Stimulated activated CD8-positive, alpha-beta memory T cell treated with anti-CD3 and anti-CD28 coated beads, Interleukin-12 subunit alpha, Interleukin-12 subunit beta, amount 100 ng/mL, for 24 hours (primary cell): ENCODE results near the gene PPIE.
"Not testable (repeated sequence)": the region's sequence is repeated elsewhere in the genome, so short reads cannot be mapped to it uniquely, and the experiment has no call there.

Experiments
- DNase-seq: peaks from one replicate; pipeline ENCODE4 v3.0.0-alpha.2; 2020; ENCODE audit errors: extremely low read depth

The PPIE gene

GRCh38 chr1:39758556-39759435 lies 20.1 kb downstream of the PPIE start:
- no peak for DNase-seq

GRCh38 chr1:39759436-39759726 lies 20.7 kb downstream of the PPIE start:
- no peak for DNase-seq

- no peak for DNase-seq
Measured at GRCh38 chr1:39760074-39761008, 21.7 kb downstream of the PPIE start.

- no peak for DNase-seq
Measured at GRCh38 chr1:39761016-39761415, 22.3 kb downstream of the PPIE start.

GRCh38 chr1:39761557-39762260 lies 23.0 kb downstream of the PPIE start:
- no peak for DNase-seq

- no peak for DNase-seq
Measured at GRCh38 chr1:39762550-39763540, 24.2 kb downstream of the PPIE start.

- not testable (repeated sequence) for DNase-seq
Measured at GRCh38 chr1:39763619-39764374, 25.1 kb downstream of the PPIE start.

- DNase-seq, result not testable (repeated sequence)
Measured at GRCh38 chr1:39764512-39764911, 25.8 kb downstream of the PPIE start.

- DNase-seq, result not testable (repeated sequence)
Measured at GRCh38 chr1:39766466-39766865, 27.8 kb downstream of the PPIE start.

- not testable (repeated sequence) for DNase-seq
Measured at GRCh38 chr1:39769502-39769901, 30.8 kb downstream of the PPIE start.

GRCh38 chr1:39770100-39771021 lies 31.7 kb downstream of the PPIE start:
- not testable (repeated sequence) for DNase-seq

GRCh38 chr1:39771022-39771532 lies 32.4 kb downstream of the PPIE start, which contains the start of gene OXCT2:
TSS of gene OXCT2 (minus strand) at chr1:39771348. CDS start at chr1:39771255, 93 bp downstream.
- not testable (repeated sequence) for DNase-seq

- not testable (repeated sequence) for DNase-seq
Measured at GRCh38 chr1:39773369-39773979, 34.8 kb downstream of the PPIE start.

- not testable (repeated sequence) for DNase-seq
Measured at GRCh38 chr1:39775141-39775540, 36.5 kb downstream of the PPIE start.

GRCh38 chr1:39775676-39776399 lies 37.2 kb downstream of the PPIE start:
- not testable (repeated sequence) for DNase-seq

- DNase-seq, result no peak
Measured at GRCh38 chr1:39776400-39776713, 37.7 kb downstream of the PPIE start.

- DNase-seq, result no peak
Measured at GRCh38 chr1:39776886-39777285, 38.2 kb downstream of the PPIE start.

GRCh38 chr1:39777306-39777705 lies 38.6 kb downstream of the PPIE start:
- no peak for DNase-seq
